Astrocyte (in vitro differentiated cells and primary cell): ENCODE results near the gene NYNRIN. TPM values are rescaled to one million over a fixed set of nuclear protein-coding genes. Genes with fewer than 3 reads are reported as not detected.
A peak's percentile ranks its signal among the peaks of the same experiment; 100 is the strongest.

Source experiments
- DNase-seq: peaks from one replicate; pipeline ENCODE4 v3.0.0-alpha.2; 2010; ENCODE audit warnings: low read depth
- FAIRE-seq: peaks from 2 replicates; lab custom pipeline; 2011; peaks lifted over from hg19 to GRCh38; lab: Jason Lieb, UNC
- H2AFZ ChIP-seq: 2 replicates; pipeline ENCODE4 v1.6.0; 2012; ENCODE audit warnings: low read depth, low read length, inconsistent platforms
- H3K27ac ChIP-seq: 2 replicates; pipeline ENCODE4 v1.5.1; 2011; ENCODE audit warnings: low read depth, low read length, inconsistent platforms
- H3K27me3 ChIP-seq: 2 replicates; pipeline ENCODE4 v1.6.0; 2011; ENCODE audit warnings: low read length, inconsistent platforms; ENCODE audit not compliant: insufficient read depth
- H3K36me3 ChIP-seq: 2 replicates; pipeline ENCODE4 v1.5.1; 2011; ENCODE audit warnings: low read length, inconsistent platforms; ENCODE audit not compliant: insufficient read depth
- H3K4me1 ChIP-seq: 2 replicates; pipeline ENCODE4 v1.5.1; 2011; ENCODE audit warnings: low read length, inconsistent platforms; ENCODE audit not compliant: insufficient read depth
- H3K4me2 ChIP-seq: 2 replicates; pipeline ENCODE4 v1.6.0; 2012; ENCODE audit warnings: low read length, inconsistent platforms
- H3K4me3 ChIP-seq: 2 replicates; pipeline ENCODE4 v1.5.1; 2011; ENCODE audit warnings: low read depth, mild to moderate bottlenecking, low read length, inconsistent platforms; ENCODE audit not compliant: insufficient read depth
- H3K79me2 ChIP-seq: 2 replicates; pipeline ENCODE4 v1.6.0; 2012; ENCODE audit warnings: mild to moderate bottlenecking, low read length, inconsistent platforms; ENCODE audit not compliant: insufficient read depth
- H3K9ac ChIP-seq: 2 replicates; pipeline ENCODE4 v1.6.0; 2012; ENCODE audit warnings: mild to moderate bottlenecking, low read length, inconsistent platforms
- H3K9me3 ChIP-seq: 2 replicates; pipeline ENCODE4 v1.5.1; 2012; ENCODE audit warnings: low read depth, mild to moderate bottlenecking, low read length, inconsistent platforms; ENCODE audit not compliant: insufficient read depth
- H4K20me1 ChIP-seq: 2 replicates; pipeline ENCODE4 v1.6.0; 2012; ENCODE audit warnings: low read length, inconsistent platforms; ENCODE audit not compliant: insufficient read depth
- H3K27ac Mint-ChIP-seq: one replicate; pipeline ENCODE4 v1.8.0; 2021; ENCODE audit warnings: mild to moderate bottlenecking, mixed read lengths; ENCODE audit not compliant: unreplicated experiment
- H3K27me3 Mint-ChIP-seq: one replicate; pipeline ENCODE4 v1.8.0; 2021; ENCODE audit warnings: low read depth, mixed read lengths; ENCODE audit not compliant: unreplicated experiment
- H3K36me3 Mint-ChIP-seq: one replicate; pipeline ENCODE4 v1.8.0; 2021; ENCODE audit warnings: low read depth, mixed read lengths; ENCODE audit not compliant: unreplicated experiment
- H3K4me1 Mint-ChIP-seq: one replicate; pipeline ENCODE4 v1.8.0; 2021; ENCODE audit warnings: low read depth, mixed read lengths; ENCODE audit not compliant: unreplicated experiment
- H3K4me3 Mint-ChIP-seq: one replicate; pipeline ENCODE4 v1.8.0; 2021; ENCODE audit warnings: mild to moderate bottlenecking, moderate library complexity, mixed read lengths; ENCODE audit not compliant: unreplicated experiment
- H3K9me3 Mint-ChIP-seq: one replicate; pipeline ENCODE4 v1.8.0; 2021; ENCODE audit warnings: mild to moderate bottlenecking, mixed read lengths; ENCODE audit not compliant: unreplicated experiment
- EZH2 ChIP-seq: IDR thresholded peaks from 2 replicates; pipeline ENCODE4 v1.6.1; 2012; ENCODE audit warnings: mild to moderate bottlenecking, low read length, inconsistent platforms; ENCODE audit not compliant: insufficient read depth
- total RNA-seq: library from RNA; stranded (reverse); gene quantifications from 2 replicates; pipeline ENCODE4 v1.2.1, GENCODE V29; 2021
- TF ChIP-seq, protein P1 (sequence below): IDR thresholded peaks from 2 replicates; pipeline ENCODE4 v1.5.1; 2011; ENCODE audit warnings: low read depth, mild to moderate bottlenecking, inconsistent platforms, low read length, moderate library complexity; ENCODE audit not compliant: insufficient read depth

Gene NYNRIN
- total RNA-seq, 1 donor from 2014 or later = 25.4 TPM

GRCh38 chr14:24435192-24435810, 36.5 kb downstream of the NYNRIN start:
- H3K4me3 Mint-ChIP-seq = no peak overlapping the region
- no peak for TF ChIP-seq EZH2
- TF ChIP-seq, protein P1, sequence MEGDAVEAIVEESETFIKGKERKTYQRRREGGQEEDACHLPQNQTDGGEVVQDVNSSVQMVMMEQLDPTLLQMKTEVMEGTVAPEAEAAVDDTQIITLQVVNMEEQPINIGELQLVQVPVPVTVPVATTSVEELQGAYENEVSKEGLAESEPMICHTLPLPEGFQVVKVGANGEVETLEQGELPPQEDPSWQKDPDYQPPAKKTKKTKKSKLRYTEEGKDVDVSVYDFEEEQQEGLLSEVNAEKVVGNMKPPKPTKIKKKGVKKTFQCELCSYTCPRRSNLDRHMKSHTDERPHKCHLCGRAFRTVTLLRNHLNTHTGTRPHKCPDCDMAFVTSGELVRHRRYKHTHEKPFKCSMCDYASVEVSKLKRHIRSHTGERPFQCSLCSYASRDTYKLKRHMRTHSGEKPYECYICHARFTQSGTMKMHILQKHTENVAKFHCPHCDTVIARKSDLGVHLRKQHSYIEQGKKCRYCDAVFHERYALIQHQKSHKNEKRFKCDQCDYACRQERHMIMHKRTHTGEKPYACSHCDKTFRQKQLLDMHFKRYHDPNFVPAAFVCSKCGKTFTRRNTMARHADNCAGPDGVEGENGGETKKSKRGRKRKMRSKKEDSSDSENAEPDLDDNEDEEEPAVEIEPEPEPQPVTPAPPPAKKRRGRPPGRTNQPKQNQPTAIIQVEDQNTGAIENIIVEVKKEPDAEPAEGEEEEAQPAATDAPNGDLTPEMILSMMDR = no peak
- no peak for FAIRE-seq

GRCh38 chr14:24435998-24436354, 37.2 kb downstream of the NYNRIN start:
- Histone ChIP-seq H3K4me2 (no peak overlapping the region), H3K4me3 (no peak overlapping the region), H4K20me1 (peaks cover 70% of the 10 kb centered on the region), H3K27ac (no peak overlapping the region), H3K27me3 (no peaks in the 10 kb centered on the region), H3K36me3 (peaks cover 43% of the 10 kb centered on the region), H3K4me1 (peaks cover 21% of the 10 kb centered on the region), H3K79me2 (peaks cover 43% of the 10 kb centered on the region), H3K9ac (no peak overlapping the region), H3K9me3 (no peaks in the 10 kb centered on the region), H2AFZ (no peak overlapping the region)
- H3K4me3 Mint-ChIP-seq = no peak overlapping the region
- peaks cover 9% of the 10 kb centered on the region for H3K36me3 Mint-ChIP-seq
- FAIRE-seq (no peak), DNase-seq (no peak)
- peaks cover 17% of the 10 kb centered on the region for H3K4me1 Mint-ChIP-seq
- no peaks in the 10 kb centered on the region for H3K27me3 Mint-ChIP-seq
- TF ChIP-seq EZH2 = no peak
- TF ChIP-seq, protein P1 = no peak
- H3K27ac Mint-ChIP-seq = no peak overlapping the region
- H3K9me3 Mint-ChIP-seq = no peaks in the 10 kb centered on the region

More at GRCh38 chr14:24435192-24435810, 36.5 kb downstream of the NYNRIN start:
- Histone ChIP-seq H3K4me3 (no peak overlapping the region), H4K20me1 (peaks cover 74% of the 10 kb centered on the region), H3K36me3 (peaks cover 40% of the 10 kb centered on the region), H3K4me1 (peaks cover 22% of the 10 kb centered on the region), H3K27ac (no peak overlapping the region), H3K4me2 (no peak overlapping the region), H2AFZ (no peak overlapping the region), H3K79me2 (peaks cover 43% of the 10 kb centered on the region), H3K27me3 (no peaks in the 10 kb centered on the region), H3K9me3 (no peaks in the 10 kb centered on the region), H3K9ac (no peak overlapping the region)
- Mint-ChIP-seq H3K9me3 (no peaks in the 10 kb centered on the region), H3K36me3 (peaks cover 6% of the 10 kb centered on the region), H3K27me3 (no peaks in the 10 kb centered on the region), H3K4me1 (peaks cover 14% of the 10 kb centered on the region), H3K27ac (no peak overlapping the region)
- no peak for DNase-seq

- no peaks in the 10 kb centered on the region for H3K27me3 Mint-ChIP-seq
- Histone ChIP-seq H2AFZ (no peak overlapping the region), H4K20me1 (peaks cover 67% of the 10 kb centered on the region), H3K36me3 (peaks cover 43% of the 10 kb centered on the region), H3K4me3 (no peak overlapping the region), H3K4me1 (peaks cover 19% of the 10 kb centered on the region), H3K9ac (no peak overlapping the region), H3K27ac (no peak overlapping the region), H3K4me2 (no peak overlapping the region), H3K79me2 (peaks cover 43% of the 10 kb centered on the region), H3K9me3 (no peaks in the 10 kb centered on the region), H3K27me3 (no peaks in the 10 kb centered on the region)
- TF ChIP-seq, protein P1 = peak; percentile 80
- no peak for TF ChIP-seq EZH2
- DNase-seq (peak; percentile 51), FAIRE-seq (no peak)
- H3K36me3 Mint-ChIP-seq = peaks cover 9% of the 10 kb centered on the region
- peaks cover 12% of the 10 kb centered on the region for H3K4me1 Mint-ChIP-seq
- H3K4me3 Mint-ChIP-seq = no peak overlapping the region
- no peak overlapping the region for H3K27ac Mint-ChIP-seq
- no peaks in the 10 kb centered on the region for H3K9me3 Mint-ChIP-seq
Observed at GRCh38 chr14:24436355-24437019, 37.7 kb downstream of the NYNRIN start.
